ENCODE data around the gene VIM. TPM values are rescaled to one million over a fixed set of nuclear protein-coding genes. Genes with fewer than 3 reads are reported as not detected.
A peak's percentile ranks its signal among the peaks of the same experiment; 100 is the strongest.

VIM gene
- 1,000 to 10,000 TPM; 2,201 to 4,711 (median 2,567) TPM for total RNA-seq

- TF ChIP-seq POLR2A (IDR thresholded peaks at IDR 0.05) (peak in 1 of 2 donors; percentile 54), CTCF (IDR thresholded peaks at IDR 0.05) (peak in 1 of 6 experiments; percentile 18)
- peak; percentile 85 for DNase-seq
- Histone ChIP-seq H3K4me1 (peaks cover 27 to 35% of the 10 kb centered on the region in 2 donors), H3K27ac (peak within 1 kb of the TSS; percentile 98 to 99 (median 99)), H3K9me3 (no peaks in the 10 kb centered on the region), H3K27me3 (no peaks in the 10 kb centered on the region), H3K36me3 (peaks cover 25 to 29% of the 10 kb centered on the region in 2 donors), H3K4me3 (replicated peaks in 1 of 3) (peak within 1 kb of the TSS; percentile 51 to 99 (median 76))
- intact Hi-C loops (cut with DNase I): no loop called here
- 0 to 1% methylated on average over 62 to 74 of the region's 77 CpGs for WGBS, 2 donors
Observed at GRCh38 chr10:17228091-17229015, at the start of gene VIM. VIM (plus strand) TSS chr10:17228241; CDS start chr10:17229423, 1,182 bp downstream.

GRCh38 chr10:17179002-17179401, 49.0 kb upstream of the VIM start:
- 63 to 80% methylated on average over 3 of the region's 3 CpGs for WGBS, 2 donors
- H3K4me1 ChIP-seq: peaks cover 57 to 72% of the 10 kb centered on the region in 2 donors
- intact Hi-C loops (cut with DNase I): no loop called here
- no peaks in the 10 kb centered on the region for H3K9me3 ChIP-seq
- H3K4me3 ChIP-seq (replicated peaks in 1 of 3): no peak overlapping the region
- H3K27me3 ChIP-seq: no peaks in the 10 kb centered on the region
- peak overlapping the region in 1 of 3 donors; percentile 18 for H3K27ac ChIP-seq
- no peak for TF ChIP-seq POLR2A (IDR thresholded peaks at IDR 0.05)
- no peak for TF ChIP-seq CTCF (IDR thresholded peaks at IDR 0.05)
- no peak for DNase-seq
- no peaks in the 10 kb centered on the region for H3K36me3 ChIP-seq

GRCh38 chr10:17181110-17181509, 46.9 kb upstream of the VIM start:
- Histone ChIP-seq H3K27ac (peak overlapping the region; percentile 81 to 93 (median 82)), H3K9me3 (no peaks in the 10 kb centered on the region), H3K4me1 (peaks cover 36 to 53% of the 10 kb centered on the region in 2 donors), H3K36me3 (no peaks in the 10 kb centered on the region), H3K4me3 (replicated peaks in 1 of 3) (no peak overlapping the region), H3K27me3 (no peaks in the 10 kb centered on the region)
- peak in 1 of 2 donors; percentile 10 for DNase-seq
- 65 to 70% methylated on average over 5 of the region's 5 CpGs for WGBS, 2 donors
- no peak for TF ChIP-seq CTCF (IDR thresholded peaks at IDR 0.05)
- TF ChIP-seq POLR2A (IDR thresholded peaks at IDR 0.05): no peak
- intact Hi-C loops (cut with DNase I): no loop called here

GRCh38 chr10:17181751-17182150, 46.3 kb upstream of the VIM start:
- WGBS, 2 donors: 24 to 45% methylated on average over 3 of the region's 3 CpGs
- TF ChIP-seq POLR2A (IDR thresholded peaks at IDR 0.05) (peak in 1 of 2 donors; percentile 45), CTCF (IDR thresholded peaks at IDR 0.05) (no peak)
- Histone ChIP-seq H3K4me1 (peaks cover 32 to 51% of the 10 kb centered on the region in 2 donors), H3K36me3 (no peaks in the 10 kb centered on the region), H3K27me3 (no peaks in the 10 kb centered on the region), H3K9me3 (no peaks in the 10 kb centered on the region), H3K4me3 (replicated peaks in 1 of 3) (no peak overlapping the region), H3K27ac (peak overlapping the region; percentile 82 to 93 (median 83))
- DNase-seq: peak; percentile 92 to 93
- intact Hi-C loops (cut with DNase I): no loop called here

GRCh38 chr10:17183110-17183509, 44.9 kb upstream of the VIM start:
- 92 to 95% methylated on average over 2 of the region's 2 CpGs for WGBS, 2 donors
- intact Hi-C loops (cut with DNase I): no loop called here
- no peaks in the 10 kb centered on the region for H3K27me3 ChIP-seq
- DNase-seq: no peak
- no peaks in the 10 kb centered on the region for H3K36me3 ChIP-seq
- H3K4me3 ChIP-seq (replicated peaks in 1 of 3): no peak overlapping the region
- H3K9me3 ChIP-seq: no peaks in the 10 kb centered on the region
- H3K27ac ChIP-seq: peak overlapping the region; percentile 82 to 93 (median 83)
- H3K4me1 ChIP-seq: peaks cover 36 to 51% of the 10 kb centered on the region in 2 donors
- TF ChIP-seq POLR2A (IDR thresholded peaks at IDR 0.05) (no peak), CTCF (IDR thresholded peaks at IDR 0.05) (peak in 4 of 6 experiments; percentile 12 to 32 (median 22))

Data from thyroid gland (tissue), 4 donors.